D721Med (cell line): Measurements from ENCODE around the gene ABHD12B.
"Not testable (repeated sequence)": the region's sequence is repeated elsewhere in the genome, so short reads cannot be mapped to it uniquely, and the experiment has no call there.

Experiments used
- DNase-seq: peaks from one replicate; pipeline ENCODE4 v3.0.0; 2011; ENCODE audit warnings: low spot score; ENCODE audit not compliant: insufficient read length
- FAIRE-seq: peaks from 2 replicates; lab custom pipeline; 2011; peaks lifted over from hg19 to GRCh38; lab: Jason Lieb, UNC
- TF ChIP-seq, protein P1 (sequence below): IDR thresholded peaks from 2 replicates; pipeline ENCODE4 v1.5.1; 2012; ENCODE audit warnings: mild to moderate bottlenecking, control low read depth; ENCODE audit not compliant: insufficient read depth; ENCODE audit errors: missing control alignments

ABHD12B gene

DNA sequence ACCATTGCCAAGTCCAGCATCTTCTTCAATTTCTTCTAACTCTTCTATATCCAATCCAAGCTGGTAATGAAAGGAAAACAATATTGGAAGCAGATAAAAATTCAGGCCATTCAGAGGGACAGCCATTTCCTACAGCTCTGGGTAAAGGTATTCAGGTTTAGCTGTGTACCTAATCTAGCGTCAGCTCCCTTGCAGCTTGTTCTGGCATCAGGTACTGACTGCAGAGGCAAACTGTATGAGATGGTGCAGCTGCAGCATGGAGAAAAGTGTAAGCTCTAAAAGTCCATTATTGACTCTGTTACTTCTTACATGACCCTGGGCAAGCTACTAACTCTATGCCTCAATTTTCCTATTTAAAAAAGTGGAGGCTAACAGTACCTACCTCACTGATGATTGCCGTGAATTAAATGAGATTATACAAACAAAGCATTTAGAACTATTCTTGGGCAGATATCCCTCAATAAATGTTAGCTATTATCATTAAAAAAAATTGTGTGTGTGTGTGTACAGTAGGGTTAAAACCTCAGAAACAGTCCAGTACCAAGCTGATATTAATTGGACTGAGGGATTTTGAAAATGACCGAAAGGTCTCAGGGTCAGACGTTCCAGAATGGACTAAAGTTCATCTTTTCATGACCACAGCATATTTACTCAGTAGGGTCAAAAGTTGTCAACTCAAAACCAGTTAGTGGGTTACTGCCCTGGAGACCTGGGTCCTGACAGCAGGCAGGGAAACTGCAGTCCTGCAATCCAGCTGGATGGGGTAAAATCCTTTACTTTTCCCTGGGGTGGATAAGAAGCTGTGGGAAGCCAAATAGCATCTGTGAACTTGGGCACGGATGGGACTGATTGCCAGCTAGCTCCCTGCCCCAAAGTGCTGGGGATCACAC, 63.5 kb downstream of the ABHD12B start:
- DNase-seq (no peak), FAIRE-seq (no peak)
- TF ChIP-seq, protein P1, sequence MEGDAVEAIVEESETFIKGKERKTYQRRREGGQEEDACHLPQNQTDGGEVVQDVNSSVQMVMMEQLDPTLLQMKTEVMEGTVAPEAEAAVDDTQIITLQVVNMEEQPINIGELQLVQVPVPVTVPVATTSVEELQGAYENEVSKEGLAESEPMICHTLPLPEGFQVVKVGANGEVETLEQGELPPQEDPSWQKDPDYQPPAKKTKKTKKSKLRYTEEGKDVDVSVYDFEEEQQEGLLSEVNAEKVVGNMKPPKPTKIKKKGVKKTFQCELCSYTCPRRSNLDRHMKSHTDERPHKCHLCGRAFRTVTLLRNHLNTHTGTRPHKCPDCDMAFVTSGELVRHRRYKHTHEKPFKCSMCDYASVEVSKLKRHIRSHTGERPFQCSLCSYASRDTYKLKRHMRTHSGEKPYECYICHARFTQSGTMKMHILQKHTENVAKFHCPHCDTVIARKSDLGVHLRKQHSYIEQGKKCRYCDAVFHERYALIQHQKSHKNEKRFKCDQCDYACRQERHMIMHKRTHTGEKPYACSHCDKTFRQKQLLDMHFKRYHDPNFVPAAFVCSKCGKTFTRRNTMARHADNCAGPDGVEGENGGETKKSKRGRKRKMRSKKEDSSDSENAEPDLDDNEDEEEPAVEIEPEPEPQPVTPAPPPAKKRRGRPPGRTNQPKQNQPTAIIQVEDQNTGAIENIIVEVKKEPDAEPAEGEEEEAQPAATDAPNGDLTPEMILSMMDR = no peak

DNA sequence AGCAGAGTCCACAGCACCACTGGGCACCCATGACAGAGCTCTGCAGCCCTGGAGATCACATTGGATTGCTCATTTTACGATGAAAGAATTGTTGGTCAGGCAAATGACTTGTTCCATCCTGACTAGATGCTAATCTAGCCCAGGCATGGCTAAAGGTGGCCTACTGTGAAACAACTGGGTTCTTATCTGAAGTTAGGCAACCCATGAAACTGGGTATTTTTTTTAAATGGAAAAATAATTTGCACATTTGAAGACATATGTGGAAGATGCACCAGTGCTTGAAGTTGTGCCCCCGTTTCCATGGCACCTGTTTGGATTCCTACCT, 64.1 kb downstream of the ABHD12B start:
- FAIRE-seq = no peak
- TF ChIP-seq, protein P1 = no peak
- no peak for DNase-seq

DNA sequence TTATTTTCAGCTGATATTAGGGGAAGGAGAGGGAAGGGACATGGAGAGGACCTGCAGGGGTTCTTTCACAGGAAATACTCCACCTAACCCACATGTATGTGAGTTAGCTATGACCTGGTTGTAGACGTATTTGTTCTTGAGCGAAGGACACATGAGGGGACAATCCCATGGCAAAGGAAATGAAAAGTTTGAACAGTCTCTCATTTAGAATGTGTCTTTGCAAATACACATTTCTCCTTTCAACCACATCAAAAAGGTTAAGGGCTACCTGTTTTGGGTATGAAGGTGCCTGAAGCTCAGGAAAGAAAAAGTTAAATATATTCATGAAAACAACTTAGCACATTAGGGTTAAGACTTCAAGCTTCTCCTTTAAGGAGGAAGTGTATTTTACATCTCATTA, 65.0 kb downstream of the ABHD12B start:
- DNase-seq (no peak), FAIRE-seq (no peak)
- TF ChIP-seq, protein P1 = no peak

DNA sequence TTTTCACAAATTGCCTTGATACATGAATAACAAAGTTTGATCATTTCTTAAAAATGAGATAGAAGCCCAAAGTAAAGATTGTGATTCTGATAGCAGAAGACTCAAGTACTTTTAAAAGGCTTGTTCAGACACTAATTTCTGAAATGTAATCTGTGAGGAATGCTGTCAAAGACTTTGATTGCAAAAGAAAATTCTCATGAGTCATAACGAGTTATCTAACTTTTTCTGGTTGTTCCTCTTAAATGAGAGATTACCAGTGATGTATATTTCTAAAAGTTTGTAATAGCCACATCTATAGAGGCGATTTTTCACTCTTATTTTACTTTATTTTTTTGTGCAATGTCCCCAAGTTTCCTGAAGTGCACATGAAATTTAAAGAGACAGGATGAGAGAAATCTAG, 65.5 kb downstream of the ABHD12B start:
- TF ChIP-seq, protein P1 = no peak
- FAIRE-seq = no peak
- DNase-seq = no peak

DNA sequence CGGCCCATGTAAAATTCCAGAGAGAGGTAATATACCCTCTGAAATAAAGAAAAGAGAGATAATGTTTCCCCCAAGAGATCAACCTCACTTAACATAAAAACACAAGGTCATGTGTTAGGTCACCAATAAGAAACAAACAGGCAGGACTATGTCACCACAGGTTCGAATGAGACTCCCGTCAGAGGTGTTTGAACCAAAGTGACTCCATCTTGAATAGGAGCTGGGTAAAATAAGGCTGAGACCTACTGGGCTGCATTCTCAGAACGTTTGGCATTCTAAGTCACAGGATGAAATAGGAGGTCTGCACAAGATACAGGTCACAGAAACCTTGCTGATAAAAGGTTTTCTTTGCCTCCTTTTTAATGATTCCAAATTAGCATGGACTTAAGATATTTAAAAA, 65.9 kb downstream of the ABHD12B start:
- TF ChIP-seq, protein P1 = no peak

DNA sequence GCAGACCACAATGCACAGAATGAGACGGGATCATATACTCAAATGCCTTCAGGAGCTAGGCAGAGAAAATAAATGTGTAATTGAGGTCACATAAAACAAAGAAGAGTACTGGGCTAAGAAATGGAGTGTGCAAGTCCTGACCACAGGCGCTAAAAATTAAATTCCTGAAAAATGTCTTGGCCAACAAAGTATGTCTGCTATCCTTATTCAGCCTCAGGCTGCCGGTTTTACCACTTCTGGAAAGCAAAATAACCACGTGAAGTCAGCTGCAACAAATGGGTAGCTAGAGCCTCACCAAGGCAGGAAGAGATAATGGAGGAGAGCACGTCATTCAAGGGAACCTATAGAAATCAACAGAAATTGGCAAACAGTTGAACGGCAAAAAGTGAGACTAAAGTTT, 69.3 kb downstream of the ABHD12B start:
- DNase-seq (no peak), FAIRE-seq (no peak)
- TF ChIP-seq, protein P1 = no peak

More for the DNA sequence above, 65.9 kb downstream of the ABHD12B start:
- FAIRE-seq (no peak), DNase-seq (no peak)

DNA sequence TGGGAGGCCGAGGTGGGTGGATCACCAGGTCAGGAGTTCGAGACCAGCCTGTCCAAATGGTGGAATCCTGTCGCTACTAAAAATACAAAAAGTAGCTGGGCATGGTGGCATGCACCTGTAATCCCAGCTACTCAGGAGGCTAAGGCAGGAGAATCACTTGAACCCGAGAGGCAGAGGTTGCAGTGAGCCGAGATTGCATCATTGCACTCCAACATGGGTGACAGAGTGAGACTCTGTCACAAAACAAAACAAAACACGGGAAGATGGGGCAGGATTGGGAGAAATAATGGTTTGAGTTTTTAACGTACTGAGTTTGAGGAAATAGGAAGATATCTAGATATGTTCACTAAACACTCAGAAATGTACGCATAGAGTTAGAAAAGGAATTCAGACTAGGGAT, 69.8 kb downstream of the ABHD12B start:
- not testable (repeated sequence) for FAIRE-seq, DNase-seq
